ENCODE measurements around the gene PHF14.

DNA sequence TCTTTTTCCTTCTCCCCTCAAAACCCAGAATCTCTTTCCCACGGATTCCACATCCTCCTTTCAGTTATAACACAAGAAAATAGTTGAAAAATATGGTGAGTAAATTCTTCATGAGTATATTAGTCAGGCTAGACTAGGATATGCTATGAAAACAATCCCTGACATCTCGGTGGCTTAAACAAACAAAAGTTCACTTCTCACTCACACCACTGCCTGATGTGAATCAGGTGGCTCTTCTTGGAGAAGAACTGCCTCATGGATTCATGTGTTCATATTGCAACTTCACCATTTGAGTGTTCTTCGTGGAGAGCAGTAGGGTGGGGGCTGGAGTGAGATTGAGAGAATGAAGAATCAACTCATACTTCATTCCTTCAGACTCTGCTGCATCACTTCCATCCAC lies 204.1 kb downstream of the PHF14 start:
- no peak for TF ChIP-seq POLR2A (IDR thresholded peaks at IDR 0.05)
- TF ChIP-seq, protein P1, sequence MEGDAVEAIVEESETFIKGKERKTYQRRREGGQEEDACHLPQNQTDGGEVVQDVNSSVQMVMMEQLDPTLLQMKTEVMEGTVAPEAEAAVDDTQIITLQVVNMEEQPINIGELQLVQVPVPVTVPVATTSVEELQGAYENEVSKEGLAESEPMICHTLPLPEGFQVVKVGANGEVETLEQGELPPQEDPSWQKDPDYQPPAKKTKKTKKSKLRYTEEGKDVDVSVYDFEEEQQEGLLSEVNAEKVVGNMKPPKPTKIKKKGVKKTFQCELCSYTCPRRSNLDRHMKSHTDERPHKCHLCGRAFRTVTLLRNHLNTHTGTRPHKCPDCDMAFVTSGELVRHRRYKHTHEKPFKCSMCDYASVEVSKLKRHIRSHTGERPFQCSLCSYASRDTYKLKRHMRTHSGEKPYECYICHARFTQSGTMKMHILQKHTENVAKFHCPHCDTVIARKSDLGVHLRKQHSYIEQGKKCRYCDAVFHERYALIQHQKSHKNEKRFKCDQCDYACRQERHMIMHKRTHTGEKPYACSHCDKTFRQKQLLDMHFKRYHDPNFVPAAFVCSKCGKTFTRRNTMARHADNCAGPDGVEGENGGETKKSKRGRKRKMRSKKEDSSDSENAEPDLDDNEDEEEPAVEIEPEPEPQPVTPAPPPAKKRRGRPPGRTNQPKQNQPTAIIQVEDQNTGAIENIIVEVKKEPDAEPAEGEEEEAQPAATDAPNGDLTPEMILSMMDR (IDR thresholded peaks at IDR 0.05), result no peak
